Measurements from ENCODE around the gene FAM151A.

FAM151A gene

DNA sequence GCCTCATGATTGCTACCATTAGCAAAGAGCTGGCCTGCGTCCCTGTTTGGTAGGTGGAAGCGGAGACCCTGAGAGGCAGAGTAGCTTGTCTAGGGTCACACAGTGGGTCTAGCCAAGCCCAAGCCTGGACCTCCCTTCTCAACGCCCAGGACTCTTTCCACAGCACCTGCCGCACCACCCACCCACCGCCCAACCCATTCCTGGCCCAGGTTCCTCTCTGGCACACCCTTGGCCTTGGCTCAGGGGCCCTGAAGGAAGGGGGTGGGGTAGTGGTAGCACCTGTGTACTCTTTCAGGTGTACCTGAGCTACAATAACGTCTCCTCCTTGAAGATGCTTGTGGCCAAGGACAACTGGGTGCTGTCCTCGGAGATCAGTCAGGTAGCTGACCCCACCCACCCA, 19.3 kb downstream of the FAM151A start:
- no peak for DNase-seq (ENCODE audit: low read depth)

- no peak for DNase-seq (ENCODE audit: low read depth)
Measured at GRCh38 chr1:54603241-54603640, 20.1 kb downstream of the FAM151A start.

DNA sequence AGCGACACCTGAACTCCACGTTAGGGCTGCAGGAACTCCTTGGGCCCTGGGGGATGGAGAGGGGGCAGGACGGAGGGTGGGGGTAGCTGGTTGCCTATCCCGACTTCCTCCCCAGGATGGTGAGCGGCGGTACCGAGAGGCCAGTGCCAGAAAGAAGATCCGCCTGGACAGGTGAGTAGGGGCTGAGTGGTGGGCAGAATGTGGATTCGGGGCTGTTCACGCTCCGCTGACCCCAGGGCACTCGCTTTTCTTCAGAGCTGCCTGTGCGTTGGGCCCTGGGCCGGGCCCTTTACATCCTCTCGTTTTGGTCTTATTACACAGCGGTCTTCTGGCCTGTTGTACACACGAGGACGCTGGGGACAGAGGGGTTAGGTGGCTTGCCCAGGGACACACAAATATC, 20.8 kb downstream of the FAM151A start:
- DNase-seq (ENCODE audit: low read depth): no peak

- no peak for DNase-seq (ENCODE audit: low read depth)
Measured at GRCh38 chr1:54601730-54602129, 21.6 kb downstream of the FAM151A start.

DNA sequence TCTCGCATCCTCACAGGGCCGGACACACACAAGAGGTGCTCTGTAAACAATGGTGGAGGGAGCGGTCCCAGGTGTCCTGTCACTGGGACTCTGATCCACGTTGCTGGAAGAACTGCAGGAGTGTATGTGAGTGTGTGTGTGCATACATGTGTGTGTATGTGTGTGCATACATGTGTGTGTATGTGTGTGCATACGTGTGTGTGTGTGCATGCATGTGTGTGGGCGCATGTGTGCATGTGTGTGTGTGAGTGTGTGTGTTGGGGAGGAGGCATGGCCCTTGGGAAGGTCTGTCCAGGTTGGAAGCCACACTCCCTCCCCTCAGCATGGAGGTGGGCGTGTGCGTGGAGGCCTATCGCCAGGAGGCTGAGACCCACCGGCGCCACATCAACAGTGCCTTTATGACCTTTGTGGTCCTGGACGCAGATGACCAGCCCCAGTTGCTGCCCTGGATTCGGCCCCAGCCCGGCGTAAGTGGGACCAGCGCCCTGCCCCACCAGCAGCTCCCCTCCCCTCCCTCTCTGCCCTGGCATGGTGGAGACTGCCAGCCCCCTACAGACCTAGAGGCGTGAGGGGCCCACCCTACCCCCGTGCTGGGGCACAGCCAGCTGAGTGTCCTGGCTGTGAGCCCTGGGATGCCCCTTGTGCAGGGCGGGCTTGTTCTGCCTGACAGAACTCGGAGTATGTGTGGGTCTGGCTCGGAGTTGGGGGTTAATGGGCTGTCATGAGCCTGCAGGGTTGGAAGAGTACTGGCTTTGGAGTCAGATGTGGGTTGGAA, 22.2 kb downstream of the FAM151A start:
- DNase-seq (ENCODE audit: low read depth): no peak

DNA sequence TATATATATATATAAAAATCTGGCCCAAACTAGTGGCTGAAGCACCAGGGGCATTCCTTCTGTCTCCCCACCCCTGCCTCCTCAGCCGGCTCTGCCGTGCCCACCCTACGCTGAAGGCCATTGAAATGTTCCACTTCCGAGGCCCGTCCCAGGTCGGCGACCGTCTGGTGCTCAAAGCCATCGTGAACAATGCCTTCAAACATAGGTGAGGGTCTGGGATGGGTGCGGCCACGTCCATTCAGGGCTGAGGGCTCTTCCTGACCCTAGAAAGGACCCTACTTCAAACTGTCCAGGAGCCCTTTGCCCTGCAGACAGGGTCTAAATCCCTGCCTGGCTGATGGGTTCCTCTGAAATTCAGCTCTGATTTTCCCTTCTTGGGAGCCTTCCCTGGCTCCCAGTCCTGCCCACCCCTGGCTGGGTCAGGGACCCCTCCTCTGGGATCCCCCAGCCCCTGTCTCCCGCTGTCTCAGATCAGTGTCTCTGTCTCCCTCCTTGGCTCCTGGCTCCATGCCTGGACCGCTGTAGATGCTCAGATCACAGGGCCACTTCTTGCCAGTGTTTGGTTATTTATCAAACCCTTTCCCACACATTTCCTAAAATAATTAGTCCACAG, 24.0 kb downstream of the FAM151A start:
- DNase-seq (ENCODE audit: low read depth): no peak

DNA sequence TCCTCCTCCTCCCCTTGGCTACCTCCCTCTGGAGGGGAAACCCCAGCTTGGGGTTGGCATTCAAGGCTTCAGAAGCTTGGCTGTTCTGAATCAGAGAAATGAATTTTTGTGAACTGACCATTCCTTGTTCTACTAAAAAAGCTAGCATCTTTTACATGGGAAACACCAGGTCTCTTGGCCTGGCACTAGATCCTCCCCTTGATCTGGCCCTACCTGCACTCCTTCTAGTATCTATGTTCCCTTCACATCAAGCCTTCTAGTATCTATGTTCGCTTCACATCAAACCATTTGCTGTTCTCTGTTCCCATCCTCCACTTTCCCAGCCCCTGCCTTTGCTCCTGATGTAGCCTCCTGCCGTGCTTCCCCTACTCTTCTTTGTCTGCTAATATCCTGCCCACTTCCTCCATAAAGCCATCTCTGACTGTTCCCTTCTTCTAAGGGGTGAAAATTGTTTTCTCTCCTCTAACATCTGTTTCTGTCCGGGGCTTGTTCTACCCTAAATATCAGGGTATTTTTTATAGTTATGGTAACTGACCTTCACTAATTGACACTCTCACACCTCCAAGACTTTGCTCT, 25.8 kb downstream of the FAM151A start:
- DNase-seq (ENCODE audit: low read depth): no peak

GRCh38 chr1:54596756-54597155, 26.6 kb downstream of the FAM151A start:
- peak; percentile 21 for DNase-seq (ENCODE audit: low read depth)

DNA sequence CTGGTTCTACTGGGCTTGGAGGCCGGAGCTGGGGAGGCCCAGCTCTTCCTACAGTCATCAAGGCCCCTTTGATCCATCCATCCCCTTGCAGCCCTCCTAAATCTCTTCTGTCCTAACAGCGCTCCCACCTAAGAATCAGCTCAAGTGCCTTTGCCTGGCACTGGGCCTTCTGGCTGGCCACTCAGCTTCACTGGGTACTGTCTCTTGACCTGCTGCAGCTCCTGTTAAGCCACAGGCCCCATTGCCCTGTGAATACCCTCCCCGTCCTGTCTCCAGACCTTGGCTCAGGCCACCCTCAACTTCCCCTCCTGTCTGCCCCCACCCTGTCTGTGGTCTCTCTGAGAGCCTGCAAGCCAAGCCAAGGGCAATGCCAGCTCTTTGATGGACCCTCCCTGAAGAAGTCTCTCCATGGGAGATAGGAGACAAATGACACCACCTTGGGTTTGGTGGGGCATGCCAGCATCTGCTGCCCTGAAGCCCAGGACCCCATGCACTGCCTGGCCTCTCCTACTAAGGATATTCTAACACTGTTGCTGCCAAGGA, 27.3 kb downstream of the FAM151A start:
- no peak for DNase-seq (ENCODE audit: low read depth)

- no peak for DNase-seq (ENCODE audit: low read depth)
Measured at GRCh38 chr1:54594463-54594862, 28.9 kb downstream of the FAM151A start.

DNA sequence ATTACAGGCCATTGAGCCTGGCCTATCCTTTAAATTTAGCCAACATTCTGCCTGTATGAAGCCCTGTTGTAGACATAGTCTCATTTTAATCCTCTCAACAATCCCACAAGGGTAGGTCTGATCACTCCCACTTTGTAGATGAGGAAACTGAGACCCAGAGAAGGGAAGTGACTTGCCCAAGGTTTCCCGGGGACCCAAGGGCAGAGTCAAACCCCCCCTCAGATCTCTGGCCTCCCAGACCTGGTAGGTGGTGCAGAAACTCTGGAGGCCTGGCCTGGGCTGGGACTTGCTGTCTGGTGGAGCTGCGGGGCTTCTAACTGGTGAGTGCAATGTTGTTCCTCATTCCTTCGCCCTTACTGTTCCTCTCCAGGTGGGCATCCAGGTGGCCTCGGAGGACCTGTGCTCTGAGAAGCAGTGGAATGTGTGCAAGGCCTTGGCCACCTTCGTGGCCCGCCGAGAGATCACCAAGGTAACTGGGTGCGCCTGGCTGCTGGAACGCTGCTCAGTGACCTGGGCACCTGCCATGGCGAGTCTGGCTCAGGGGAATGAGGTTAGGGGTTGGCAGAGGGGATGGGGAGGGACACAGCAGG, 29.7 kb downstream of the FAM151A start:
- DNase-seq (ENCODE audit: low read depth): no peak

DNA sequence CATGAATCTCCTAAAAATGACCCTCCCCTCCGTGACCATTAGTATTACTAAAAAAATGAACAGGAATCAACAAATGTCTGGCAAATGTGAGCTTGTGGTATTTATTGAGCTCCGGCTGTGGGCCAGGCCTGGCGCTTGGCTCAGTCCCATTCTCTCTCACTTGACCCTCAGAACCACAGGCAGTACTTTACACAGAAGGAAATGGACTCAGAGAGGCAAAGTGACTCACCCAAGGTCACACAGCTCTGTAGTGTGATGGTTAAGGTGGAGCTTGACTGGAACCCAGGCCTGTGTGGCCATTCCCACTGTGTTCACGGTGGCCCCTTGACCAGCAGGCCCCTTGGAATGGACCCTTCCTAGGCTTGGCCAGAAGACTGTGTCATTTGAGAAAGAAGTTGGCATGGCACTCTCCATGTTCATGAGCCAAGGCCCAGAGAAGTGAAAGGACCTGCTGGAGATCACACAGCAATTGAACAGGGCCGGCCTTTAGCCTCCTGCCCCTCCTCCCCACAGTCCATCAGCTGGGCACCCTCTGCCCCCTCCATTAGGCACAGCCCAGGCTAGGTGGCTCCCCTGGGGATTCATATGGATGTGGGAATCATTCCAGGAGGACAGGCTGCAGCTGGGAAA, 32.1 kb downstream of the FAM151A start:
- peak; percentile 12 for DNase-seq (ENCODE audit: low read depth)

DNA sequence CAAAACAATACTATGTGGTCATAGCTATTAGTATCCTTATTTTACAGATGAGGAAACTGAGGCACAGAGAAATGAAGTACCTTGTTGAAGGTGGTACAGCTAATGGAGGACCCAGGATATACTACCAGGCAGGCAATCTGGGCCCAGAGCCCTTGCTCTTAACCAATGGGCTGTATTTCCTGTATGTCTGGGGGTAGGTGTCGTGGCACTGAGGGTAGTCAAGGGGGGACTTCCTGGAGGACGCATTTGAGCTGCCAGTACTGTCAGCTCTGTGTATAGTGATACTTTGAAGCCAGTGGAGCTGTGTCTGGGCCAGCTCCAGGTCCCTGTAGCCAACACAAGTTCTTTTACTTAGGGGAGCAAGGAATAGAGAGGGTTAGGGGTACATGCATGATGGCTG, 34.9 kb downstream of the FAM151A start:
- DNase-seq (ENCODE audit: low read depth): no peak

DNA sequence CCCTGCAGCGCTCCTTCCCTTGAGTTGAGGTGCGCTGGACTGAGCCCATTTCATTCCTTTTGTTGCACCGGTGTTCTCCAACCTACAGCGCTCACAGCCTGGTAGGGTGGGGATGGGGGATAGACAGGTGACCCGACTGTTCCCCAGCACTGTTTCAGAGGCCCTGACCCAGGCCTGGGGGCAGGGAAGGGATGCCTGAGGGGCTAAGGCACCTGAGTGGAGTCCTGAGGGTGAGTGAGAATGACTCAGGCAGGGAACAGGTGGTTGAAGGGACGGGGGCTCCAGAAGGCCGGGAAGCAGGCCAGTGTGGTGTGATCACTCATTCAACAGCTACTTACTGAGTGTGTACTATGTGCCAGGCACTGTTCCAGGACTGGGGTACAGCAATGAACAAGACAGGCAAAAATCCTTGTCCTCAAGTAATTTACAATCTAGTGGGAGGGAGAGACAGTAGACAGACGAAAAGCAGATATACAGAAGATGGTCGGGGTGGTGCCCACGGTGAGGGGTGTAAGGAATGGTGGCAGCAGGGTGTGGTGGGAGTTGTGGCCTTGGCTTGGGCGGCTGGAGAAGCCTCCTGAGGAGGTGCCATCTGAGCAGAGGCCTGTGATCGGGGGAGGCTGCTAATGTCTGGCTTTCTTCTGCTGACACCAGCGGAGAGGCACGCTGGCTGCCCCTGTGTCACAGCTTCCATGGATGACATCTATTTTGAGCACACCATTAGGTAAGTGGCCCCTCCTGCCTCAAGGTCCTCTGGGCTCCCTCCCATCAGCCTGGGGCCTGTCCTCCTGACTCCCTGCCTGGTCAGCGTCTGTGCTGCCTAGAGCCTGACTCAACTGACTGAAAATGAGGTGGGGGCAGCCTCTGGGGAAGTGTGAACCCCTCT, 37.9 kb downstream of the FAM151A start:
- no peak for DNase-seq (ENCODE audit: low read depth)

- DNase-seq (ENCODE audit: low read depth): no peak
Measured at GRCh38 chr1:54584575-54584974, 38.8 kb downstream of the FAM151A start.

DNA sequence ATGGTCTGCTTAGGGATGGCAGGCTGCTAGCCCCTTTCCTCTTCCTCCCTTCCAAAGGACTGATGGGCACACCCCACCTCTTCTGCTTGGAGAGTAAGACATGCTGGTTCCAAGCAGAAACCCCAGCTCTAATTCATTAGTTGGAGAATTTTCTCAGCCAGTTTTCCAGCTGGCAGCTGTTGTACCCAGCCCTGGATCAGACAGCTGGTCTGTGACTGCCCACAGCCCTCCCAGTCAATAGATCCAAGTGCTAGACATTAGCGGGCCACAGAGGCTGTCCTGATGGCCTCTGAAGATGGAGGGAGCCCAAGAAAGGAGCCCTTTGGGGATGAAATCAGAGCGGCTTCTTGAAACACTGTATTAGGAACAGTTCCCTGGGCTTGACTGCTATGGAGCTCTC, 39.5 kb downstream of the FAM151A start:
- DNase-seq (ENCODE audit: low read depth): no peak

DNA sequence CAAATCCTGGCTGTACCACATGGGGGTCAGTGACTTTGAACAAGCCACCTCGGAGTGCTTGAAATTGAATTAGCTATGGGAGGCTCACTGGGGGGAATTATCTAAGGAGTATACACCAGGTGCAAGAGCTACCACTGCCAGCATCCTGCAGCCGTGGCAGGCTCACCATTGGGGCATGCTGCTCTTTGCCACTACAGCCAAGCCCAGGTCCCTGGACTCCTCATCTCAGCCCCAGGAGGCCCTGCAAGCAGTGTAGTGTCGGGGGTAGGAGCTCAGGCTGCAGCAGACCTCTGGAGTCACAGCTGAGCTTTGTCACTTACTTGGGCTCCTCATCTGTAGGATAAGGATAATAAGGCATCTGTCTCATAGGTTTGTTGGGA, 40.0 kb downstream of the FAM151A start:
- no peak for DNase-seq (ENCODE audit: low read depth)

- DNase-seq (ENCODE audit: low read depth): no peak
Measured at GRCh38 chr1:54582566-54583306, 40.6 kb downstream of the FAM151A start.

DNA sequence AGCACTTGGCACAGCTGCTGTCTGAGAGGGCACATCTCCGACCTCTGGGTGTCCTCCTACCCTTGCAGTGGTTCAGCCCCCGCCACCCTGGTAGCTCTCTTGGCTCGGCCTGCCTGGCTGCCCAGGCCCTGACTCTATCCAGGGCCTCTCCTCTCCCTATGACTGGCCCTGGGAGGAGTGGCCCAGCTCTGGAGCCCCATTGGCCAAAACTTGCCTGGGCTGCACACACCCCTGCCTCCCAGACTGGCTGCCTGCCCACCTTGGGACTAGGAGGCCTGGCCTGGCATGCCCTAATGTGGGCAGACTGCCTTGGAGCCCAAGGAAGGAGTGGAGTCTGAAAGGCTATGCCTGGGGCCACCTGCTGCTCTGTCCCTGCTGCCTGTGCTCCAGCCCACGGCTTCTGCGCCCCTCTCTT, 41.7 kb downstream of the FAM151A start:
- peak; percentile 80 for DNase-seq (ENCODE audit: low read depth)

DNA sequence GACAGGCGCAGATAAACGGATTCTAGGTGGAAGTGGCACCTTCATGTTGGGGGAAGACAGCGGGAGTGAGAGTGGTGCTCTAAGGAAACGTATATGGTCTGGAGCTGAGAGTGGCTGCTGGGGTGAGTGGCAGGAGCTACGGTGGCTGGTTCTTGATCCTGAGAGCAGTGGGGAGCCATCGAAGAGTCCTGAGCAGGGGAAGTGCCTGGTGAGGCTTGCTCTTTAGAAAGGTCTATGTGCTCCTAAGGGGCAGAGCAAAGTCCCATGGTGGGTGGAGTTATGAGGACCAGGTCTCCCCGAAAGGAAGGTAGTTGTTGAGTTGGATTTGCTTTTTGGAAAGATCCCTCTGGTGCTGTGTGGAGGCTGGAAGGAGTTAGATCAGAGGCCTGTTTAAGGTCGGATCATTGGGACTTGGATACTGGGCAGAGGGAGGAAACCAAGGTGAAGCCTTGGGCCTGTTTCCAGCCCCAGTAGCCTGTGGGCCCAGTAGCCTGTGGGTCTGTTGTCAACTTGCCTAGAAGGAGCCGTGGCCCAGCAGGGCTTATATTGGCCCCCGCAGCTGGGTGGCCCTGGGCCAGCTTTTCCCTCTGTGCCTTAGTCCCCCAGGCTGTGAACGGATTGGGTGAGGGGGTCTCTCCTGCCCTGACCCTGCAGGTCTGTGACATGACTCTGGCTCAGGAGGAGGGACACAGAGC, 42.3 kb downstream of the FAM151A start:
- DNase-seq (ENCODE audit: low read depth): no peak

Measured in amniotic epithelial cell (primary cell).